Measurements from ENCODE around the gene FAT3.

FAT3 gene

GRCh38 chr11:92227959-92228935 is 3.6 kb downstream of the FAT3 start:
- DNase-seq, result no peak

DNA sequence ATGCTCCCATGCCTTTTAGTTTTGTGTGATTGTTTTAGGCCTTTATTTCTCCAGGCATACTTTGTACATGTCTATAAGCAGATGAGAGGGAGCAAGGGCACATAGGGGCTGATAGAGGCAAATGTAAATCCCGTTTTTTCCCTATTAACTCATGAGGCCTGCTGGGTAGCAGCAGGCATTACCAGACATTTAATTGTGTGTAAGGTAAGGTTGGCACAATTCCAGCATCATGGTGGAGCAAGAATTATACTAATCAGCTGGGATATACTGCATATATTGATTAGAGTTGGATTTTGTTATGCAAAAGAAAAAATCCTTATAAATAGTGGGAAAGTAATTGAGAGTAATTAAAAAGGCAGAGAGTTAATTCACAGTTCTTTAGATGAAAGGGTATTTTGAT is 12.2 kb downstream of the FAT3 start:
- no peak for DNase-seq

DNA sequence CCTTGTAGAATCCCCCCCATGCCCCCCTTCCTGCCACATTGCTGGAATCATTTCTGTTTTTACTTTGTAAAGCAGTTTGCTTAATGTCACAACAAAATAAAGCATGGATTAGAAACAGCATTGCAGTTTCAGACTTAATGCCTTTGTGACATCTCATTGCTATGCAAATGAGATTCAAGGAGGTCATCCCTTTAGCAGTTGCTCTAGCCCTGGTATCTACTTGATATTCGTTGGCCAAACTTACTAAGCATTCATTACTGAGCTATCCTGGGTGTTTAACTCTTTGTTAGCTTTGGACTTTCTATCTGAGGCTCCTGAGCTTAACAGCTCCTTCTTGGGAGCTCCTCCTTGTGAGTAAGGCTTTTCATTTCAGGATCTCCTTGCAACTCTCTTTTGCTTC is 16.3 kb downstream of the FAT3 start:
- no peak for DNase-seq

DNA sequence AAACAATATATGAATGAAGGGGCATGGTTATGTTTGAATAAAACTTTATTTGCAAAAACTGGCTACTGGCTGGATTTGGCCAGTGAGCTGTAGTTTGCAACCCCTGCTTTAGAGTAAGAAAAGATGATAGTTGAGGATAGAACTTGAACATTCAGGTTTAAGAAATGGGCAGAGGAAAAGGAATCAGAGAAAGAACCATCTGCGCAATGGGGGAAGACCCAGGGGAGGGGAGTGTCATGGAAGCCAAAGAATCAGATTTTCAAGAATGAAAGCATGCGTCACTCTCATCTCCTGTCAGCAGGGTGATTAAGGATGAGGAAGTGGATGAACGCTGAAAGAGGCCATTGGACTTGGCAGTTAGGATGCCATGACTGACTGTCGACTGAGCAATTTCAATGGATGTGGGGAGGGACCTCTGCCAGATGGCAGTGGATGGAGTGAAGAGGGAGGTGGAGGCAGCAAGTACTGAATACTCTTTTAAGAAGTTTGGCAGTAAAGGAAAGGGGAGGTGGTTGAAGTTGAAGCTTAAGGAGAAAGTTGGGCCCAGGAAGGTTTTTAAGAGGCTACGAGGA is 21.2 kb downstream of the FAT3 start:
- no peak for DNase-seq

DNA sequence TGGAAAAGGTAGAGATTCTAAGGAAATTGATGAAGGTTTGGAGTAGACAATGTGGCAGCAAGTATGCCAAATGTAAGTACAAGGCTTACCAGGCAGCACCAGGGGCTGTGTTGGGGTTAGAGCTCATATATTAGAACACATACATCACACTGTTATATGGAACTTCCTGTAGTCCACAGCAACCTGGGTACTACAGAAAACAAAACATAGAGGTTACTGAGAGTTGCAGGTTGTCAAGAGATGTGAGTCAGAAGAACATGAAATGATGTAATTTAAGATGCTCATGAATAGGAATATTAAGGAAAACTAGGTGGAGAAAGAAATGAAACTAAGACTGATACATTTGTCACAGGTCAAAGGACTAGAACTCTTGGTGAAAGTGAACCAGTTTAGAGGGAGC is 22.0 kb downstream of the FAT3 start:
- no peak for DNase-seq

GRCh38 chr11:92249156-92249753 is 24.6 kb downstream of the FAT3 start:
- no peak for DNase-seq

DNA sequence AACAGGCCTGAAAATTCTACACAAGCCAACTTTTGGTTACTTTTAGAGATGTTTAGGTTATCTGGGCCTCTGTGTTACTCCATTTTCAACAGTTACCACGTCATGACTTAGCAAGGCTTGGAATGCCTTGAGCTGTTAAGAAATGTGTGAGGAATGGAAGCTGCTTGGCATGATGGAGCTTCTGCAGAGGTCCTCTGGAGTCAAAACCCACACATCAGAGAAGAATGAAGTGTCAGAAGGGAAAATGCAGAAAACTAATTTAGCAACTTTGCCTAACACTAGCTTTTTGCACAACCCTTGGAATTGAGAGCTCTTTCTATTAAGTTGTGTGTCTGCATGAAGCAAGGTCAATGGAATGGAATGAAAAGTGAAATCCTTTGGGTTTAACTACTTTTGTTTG is 27.4 kb downstream of the FAT3 start:
- DNase-seq, result no peak

DNA sequence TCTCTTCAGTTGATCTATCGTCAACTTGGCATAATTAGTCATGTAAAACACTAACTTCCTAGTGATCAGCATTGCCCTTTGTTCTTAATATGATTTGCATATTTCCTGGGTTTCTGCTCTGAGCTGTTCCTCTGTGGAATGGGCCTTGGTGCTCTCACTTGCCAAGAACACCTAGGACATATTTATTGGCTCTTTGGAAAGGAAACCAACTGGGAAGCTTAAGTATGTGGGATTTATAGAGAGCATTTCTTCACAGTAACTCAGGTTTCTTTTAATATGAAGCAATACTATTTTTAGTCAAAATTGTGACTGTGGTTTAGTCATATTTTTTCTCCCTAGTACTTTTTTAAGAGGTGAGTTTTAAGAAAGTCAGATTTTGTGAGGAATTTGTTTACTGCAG is 28.8 kb downstream of the FAT3 start:
- DNase-seq, result no peak

- no peak for DNase-seq
These were observed 29.3 kb downstream of the FAT3 start for GRCh38 chr11:92253945-92254344.

- DNase-seq, result no peak
These were observed 32.9 kb downstream of the FAT3 start for GRCh38 chr11:92257536-92257935.

DNA sequence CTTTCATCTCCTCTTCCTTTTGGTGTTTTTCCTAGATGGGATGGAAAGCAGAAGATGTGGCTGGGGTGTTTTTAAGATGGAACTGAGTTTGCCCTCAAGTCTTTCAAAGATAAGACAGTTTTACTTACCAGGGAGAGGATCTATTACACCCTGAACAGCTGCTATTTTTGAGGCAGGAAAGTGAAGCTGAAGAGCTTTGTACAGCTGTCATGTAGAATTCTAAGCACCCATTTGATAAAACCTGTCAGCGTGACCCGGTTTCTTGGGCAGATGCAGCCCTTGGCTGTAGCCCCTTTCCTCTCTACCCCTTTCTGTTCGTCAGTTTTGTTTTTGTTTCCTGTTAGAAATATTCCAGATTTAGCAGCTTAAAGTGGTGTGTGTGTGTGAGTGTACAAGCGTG is 35.2 kb downstream of the FAT3 start:
- no peak for DNase-seq

GRCh38 chr11:92264350-92264749 is 39.7 kb downstream of the FAT3 start:
- DNase-seq, result no peak

DNA sequence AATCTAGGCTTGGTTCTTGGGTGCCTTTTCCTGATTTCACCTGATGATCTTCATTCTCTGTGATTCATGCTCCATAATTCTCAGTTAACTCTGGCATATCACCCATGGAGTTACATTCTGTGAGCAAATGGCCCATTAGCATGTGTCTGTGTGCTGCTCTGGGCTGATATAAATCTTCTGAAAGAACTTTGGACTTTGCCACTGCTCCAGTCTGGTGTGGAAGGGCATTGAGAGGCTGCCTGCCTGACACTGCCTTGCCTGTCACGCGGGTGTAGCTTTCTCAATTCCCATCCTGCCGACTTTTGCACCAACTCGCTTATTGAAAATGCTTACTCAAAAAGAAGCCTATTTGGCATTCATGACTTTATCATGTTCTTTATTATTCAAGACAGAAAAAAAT is 42.2 kb downstream of the FAT3 start:
- DNase-seq, result no peak

GRCh38 chr11:92267278-92267677 is 42.7 kb downstream of the FAT3 start:
- no peak for DNase-seq

DNA sequence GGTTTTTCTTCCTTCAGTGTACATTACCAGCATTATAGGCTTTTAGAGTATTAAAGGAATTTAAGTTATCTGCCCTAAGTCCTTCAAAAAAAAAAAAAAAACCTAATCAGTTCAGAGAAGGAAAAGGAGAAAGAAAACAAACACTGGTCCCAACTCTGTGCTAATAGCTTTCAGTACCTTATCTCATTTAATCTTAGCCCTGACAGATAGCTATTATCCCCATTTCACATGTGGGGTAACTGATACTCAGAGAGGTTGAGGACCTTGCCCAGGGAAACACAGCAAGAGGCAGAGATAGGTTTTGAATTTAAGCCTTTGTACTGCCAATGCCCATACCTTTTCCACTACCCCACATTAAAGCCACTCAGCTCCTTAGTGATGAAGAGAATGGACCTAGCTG is 43.4 kb downstream of the FAT3 start:
- DNase-seq, result no peak

GRCh38 chr11:92268546-92268945 is 43.9 kb downstream of the FAT3 start:
- no peak for DNase-seq

- DNase-seq, result no peak
These were observed 44.4 kb downstream of the FAT3 start for GRCh38 chr11:92269021-92269420.

- DNase-seq, result no peak
These were observed 45.2 kb downstream of the FAT3 start for GRCh38 chr11:92269841-92270240.

DNA sequence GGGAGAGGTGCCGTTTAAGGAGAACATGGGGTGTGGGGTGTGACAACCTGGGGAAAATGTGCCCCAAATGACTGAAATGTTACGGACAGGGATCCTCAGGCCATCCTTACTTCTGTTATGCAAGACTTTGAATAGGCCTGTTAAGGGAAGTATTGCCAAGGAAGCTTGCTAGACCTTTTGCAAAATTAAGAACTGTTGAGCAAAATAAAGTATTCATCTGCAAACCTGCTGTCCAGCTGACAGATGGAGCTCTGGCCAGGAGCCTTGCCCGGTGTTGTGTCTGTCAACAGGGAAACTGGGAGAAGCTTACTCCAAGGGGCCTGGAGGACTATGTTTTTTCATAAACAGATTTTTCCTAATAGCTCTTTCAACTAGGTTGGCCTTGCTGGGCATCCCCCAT is 48.0 kb downstream of the FAT3 start:
- no peak for DNase-seq

All from right kidney (tissue), 1 donor.